MCF 10A (cell line): ENCODE data around the gene PIP4K2A. TPM values are rescaled to one million over a fixed set of nuclear protein-coding genes. Genes with fewer than 3 reads are reported as not detected.

Source experiments
- BruUV-seq: library from RNA; stranded (reverse); fragments of 400-500 nt; replicated peaks from 2 replicates; lab custom pipeline; 2021; lab: Mats Ljungman, UMichigan
- CTCF ChIA-PET: fragments of 300-600 bp; sonication (Branson Sonifier 250); formaldehyde crosslinking; extraction: SDS; loops from one replicate; lab custom pipeline; 2021; ENCODE audit warnings: antibody characterized with exemption, inconsistent platforms; lab: Yijun Ruan, JAX
- POLR2A ChIA-PET: fragments of 300-600, 350-650 bp; sonication (Branson Sonifier 250); formaldehyde crosslinking; extraction: SDS; loops from one replicate; lab custom pipeline; 2020; ENCODE audit warnings: antibody characterized with exemption, inconsistent platforms; lab: Yijun Ruan, JAX
- DNase-seq: peaks from one replicate; pipeline ENCODE4 v3.0.0-alpha.2; 2018; ENCODE audit not compliant: unreplicated experiment
- H3K27ac Mint-ChIP-seq: one replicate; pipeline ENCODE4 v1.8.0; 2022; ENCODE audit warnings: mild to moderate bottlenecking, low read depth, mixed read lengths; ENCODE audit not compliant: unreplicated experiment
- H3K27me3 Mint-ChIP-seq: one replicate; pipeline ENCODE4 v1.8.0; 2022; ENCODE audit warnings: mixed read lengths; ENCODE audit not compliant: insufficient read depth, unreplicated experiment
- H3K36me3 Mint-ChIP-seq: one replicate; pipeline ENCODE4 v1.8.0; 2022; ENCODE audit warnings: mild to moderate bottlenecking, moderate library complexity, mixed read lengths; ENCODE audit not compliant: insufficient read depth, unreplicated experiment
- H3K4me1 Mint-ChIP-seq: one replicate; pipeline ENCODE4 v1.8.0; 2022; ENCODE audit warnings: mixed read lengths; ENCODE audit not compliant: insufficient read depth, unreplicated experiment
- H3K4me3 Mint-ChIP-seq: one replicate; pipeline ENCODE4 v1.8.0; 2022; ENCODE audit warnings: mild to moderate bottlenecking, moderate library complexity, mixed read lengths; ENCODE audit not compliant: unreplicated experiment
- H3K9me3 Mint-ChIP-seq: one replicate; pipeline ENCODE4 v1.8.0; 2022; ENCODE audit warnings: mixed read lengths; ENCODE audit not compliant: unreplicated experiment
- CTCF ChIP-seq: fragments of 200-600 bp; IDR thresholded peaks from one replicate; pipeline ENCODE4 v1.8.0; 2022; ENCODE audit warnings: antibody characterized with exemption, mild to moderate bottlenecking; ENCODE audit not compliant: unreplicated experiment
- intact Hi-C: fragments of 100-400 bp; cut with micrococcal nuclease; formaldehyde crosslinking; loops from 2 replicates; pipeline ENCODE4 v1.14.1; 2022
- total RNA-seq: library from RNA; stranded (reverse); gene quantifications from 2 replicates; pipeline ENCODE4 v1.2.3, GENCODE V29; 2022

The PIP4K2A gene
- total RNA-seq, 1 experiment from 2014 or later = 24.2 TPM

GRCh38 chr10:22588462-22588861 lies 125.9 kb downstream of the PIP4K2A start:
- CTCF ChIA-PET = interaction anchor here (0.6 to 3.4 kb wide), 3 partner anchors 14 to 216 kb away, joined by 3 to 16 read pairs (median 4); no protein-coding TSS in a partner anchor
- BruUV-seq = no TSS peak
- peaks cover 12% of the 10 kb centered on the region for H3K36me3 Mint-ChIP-seq

DNA sequence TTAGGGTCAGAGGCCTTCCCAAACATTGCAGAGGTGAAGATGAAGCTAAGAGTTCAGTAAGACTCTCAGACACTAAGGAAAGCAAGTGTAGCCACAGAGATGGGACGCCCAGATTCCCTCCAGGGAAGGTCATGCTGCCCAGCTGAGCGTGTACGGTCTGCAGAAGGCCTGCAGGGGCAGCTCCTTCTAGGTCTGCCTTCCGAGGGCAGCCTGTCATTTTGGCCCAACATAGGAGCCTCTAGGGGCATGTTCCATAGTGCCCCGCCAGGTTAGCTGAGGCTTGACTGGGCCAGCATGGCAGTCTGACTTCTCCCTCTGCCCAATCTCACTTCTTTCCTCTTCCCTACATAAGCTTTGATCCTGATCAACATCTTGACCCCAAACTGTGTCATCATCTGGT lies 130.7 kb downstream of the PIP4K2A start:
- H3K4me1 Mint-ChIP-seq = no peaks in the 10 kb centered on the region
- no peak overlapping the region for H3K27ac Mint-ChIP-seq
- H3K27me3 Mint-ChIP-seq = no peaks in the 10 kb centered on the region
- intact Hi-C loops = loop anchor here (10.0 kb wide), 1 partner anchor 259 kb away; the partner anchor contains the start of gene BMI1
- ChIA-PET POLR2A (interaction anchor here (0.9 kb wide), 1 partner anchor 10 kb away, joined by 3 read pairs; no protein-coding TSS in a partner anchor), CTCF (interaction anchor here (0.6 to 1.3 kb wide), 3 partner anchors 28 to 406 kb away, joined by 3 to 4 read pairs (median 3); no protein-coding TSS in a partner anchor)
- H3K36me3 Mint-ChIP-seq = peaks cover 6% of the 10 kb centered on the region
- TF ChIP-seq CTCF = no peak
- DNase-seq = no peak
- H3K9me3 Mint-ChIP-seq = no peaks in the 10 kb centered on the region
- BruUV-seq = no TSS peak
- no peak overlapping the region for H3K4me3 Mint-ChIP-seq

More at GRCh38 chr10:22588462-22588861, 125.9 kb downstream of the PIP4K2A start:
- no peak for DNase-seq
- intact Hi-C loops = loop anchor here (10.0 kb wide), 1 partner anchor 264 kb away; the partner anchor contains the start of gene BMI1
- Mint-ChIP-seq H3K27me3 (no peaks in the 10 kb centered on the region), H3K4me1 (no peaks in the 10 kb centered on the region), H3K9me3 (no peaks in the 10 kb centered on the region), H3K4me3 (no peak overlapping the region), H3K27ac (no peak overlapping the region)
- POLR2A ChIA-PET = interaction anchor here (0.7 kb wide), 1 partner anchor 41 kb away, joined by 3 read pairs; no protein-coding TSS in a partner anchor
- no peak for TF ChIP-seq CTCF

DNA sequence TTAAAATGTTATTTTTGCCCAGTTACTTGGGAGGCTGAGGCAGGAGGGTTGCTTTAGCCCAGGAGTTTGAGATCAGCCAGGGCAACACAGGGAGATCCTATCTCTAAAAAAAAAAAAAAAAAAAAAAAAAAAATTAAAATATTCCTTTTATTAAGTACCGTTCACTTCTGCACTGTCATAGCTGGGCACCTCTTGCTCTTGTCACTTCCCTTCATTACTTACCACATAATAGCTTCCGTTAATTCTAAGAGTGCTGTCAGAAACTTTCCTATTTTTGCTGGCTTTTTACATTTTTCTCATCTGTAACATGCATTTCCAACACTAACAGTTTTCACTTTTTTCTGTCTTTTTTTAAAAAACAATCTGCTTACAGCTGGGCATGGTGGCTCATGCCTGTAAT lies 132.9 kb downstream of the PIP4K2A start:
- DNase-seq = no peak
- intact Hi-C loops = loop anchor here (10.0 kb wide), 1 partner anchor 257 kb away; the partner anchor contains the start of gene BMI1
- Mint-ChIP-seq H3K36me3 (peaks cover 11% of the 10 kb centered on the region), H3K4me1 (no peaks in the 10 kb centered on the region), H3K27ac (no peak overlapping the region), H3K4me3 (no peak overlapping the region), H3K27me3 (no peaks in the 10 kb centered on the region), H3K9me3 (no peaks in the 10 kb centered on the region)
- no TSS peak for BruUV-seq
- CTCF ChIA-PET = interaction anchor here (0.5 to 0.9 kb wide), 3 partner anchors 107 to 165 kb away, joined by 3 read pairs; no protein-coding TSS in a partner anchor
- no peak for TF ChIP-seq CTCF
- POLR2A ChIA-PET = interaction anchor here (0.6 kb wide), 1 partner anchor 398 kb away, joined by 3 read pairs; no protein-coding TSS in a partner anchor

- ChIA-PET POLR2A (interaction anchor here (0.6 kb wide), 1 partner anchor 399 kb away, joined by 3 read pairs; no protein-coding TSS in a partner anchor), CTCF (interaction anchor here (0.9 kb wide), 1 partner anchor 143 kb away, joined by 3 read pairs; no protein-coding TSS in a partner anchor)
- TF ChIP-seq CTCF = no peak
- no peaks in the 10 kb centered on the region for H3K9me3 Mint-ChIP-seq
- peaks cover 11% of the 10 kb centered on the region for H3K36me3 Mint-ChIP-seq
- H3K27me3 Mint-ChIP-seq = no peaks in the 10 kb centered on the region
- DNase-seq = no peak
- no peaks in the 10 kb centered on the region for H3K4me1 Mint-ChIP-seq
- H3K4me3 Mint-ChIP-seq = no peak overlapping the region
- no peak overlapping the region for H3K27ac Mint-ChIP-seq
- intact Hi-C loops = loop anchor here (10.0 kb wide), 1 partner anchor 256 kb away; the partner anchor contains the start of gene BMI1
- BruUV-seq = no TSS peak
Measured at GRCh38 chr10:22580711-22581110, 133.7 kb downstream of the PIP4K2A start.
